Adipocyte (in vitro differentiated cells): ENCODE measurements around the gene MINDY4B.
"Not testable (repeated sequence)": the region's sequence is repeated elsewhere in the genome, so short reads cannot be mapped to it uniquely, and the experiment has no call there.

Source experiments
- DNase-seq: peaks from one replicate; pipeline ENCODE4 v3.0.0-alpha.2; 2015; ENCODE audit warnings: low read depth
- H3K27me3 ChIP-seq: replicated peaks from 2 replicates; pipeline ENCODE4 v1.7.0; 2013; ENCODE audit warnings: mild to moderate bottlenecking, low read length, moderate library complexity; ENCODE audit not compliant: control insufficient read depth, insufficient read depth
- H3K36me3 ChIP-seq: 2 replicates; pipeline ENCODE4 v1.7.0; 2013; ENCODE audit warnings: low read length, mild to moderate bottlenecking, moderate library complexity; ENCODE audit not compliant: control insufficient read depth, insufficient read depth, severe bottlenecking
- H3K4me1 ChIP-seq: 2 replicates; pipeline ENCODE4 v1.7.0; 2013; ENCODE audit warnings: mild to moderate bottlenecking, low read length, moderate library complexity; ENCODE audit not compliant: control insufficient read depth, insufficient read depth
- H3K4me3 ChIP-seq: 2 replicates; pipeline ENCODE4 v1.7.0; 2013; ENCODE audit warnings: mild to moderate bottlenecking, low read length, moderate library complexity
- H3K9ac ChIP-seq: 2 replicates; pipeline ENCODE4 v1.7.0; 2013; ENCODE audit warnings: mild to moderate bottlenecking, low read length, moderate library complexity
- H3K9me3 ChIP-seq: 2 replicates; pipeline ENCODE4 v1.7.0; 2013; ENCODE audit warnings: mild to moderate bottlenecking, low read length, moderate library complexity; ENCODE audit not compliant: control insufficient read depth

MINDY4B gene

DNA sequence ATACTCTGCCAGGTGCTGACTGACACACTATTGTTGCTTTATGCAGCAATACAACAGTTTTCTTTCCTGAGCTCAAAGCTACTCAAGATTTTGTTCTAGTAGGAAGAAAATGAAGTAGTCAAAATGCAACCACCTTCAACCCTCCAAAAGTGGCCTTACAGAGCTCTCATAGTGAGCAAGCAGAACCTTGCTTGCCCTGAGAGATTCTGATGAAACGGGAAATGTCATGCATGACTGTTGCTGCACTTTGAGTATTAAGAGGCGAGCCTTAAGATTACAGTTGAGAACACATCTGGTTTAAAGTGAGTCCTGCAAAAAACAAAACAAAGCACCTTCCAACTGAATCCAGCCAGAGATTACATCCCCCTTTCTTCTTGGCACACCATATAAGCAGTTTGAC, 29.7 kb downstream of the MINDY4B start:
- no peaks in the 10 kb centered on the region for H3K36me3 ChIP-seq
- no peaks in the 10 kb centered on the region for H3K9me3 ChIP-seq
- no peaks in the 10 kb centered on the region for H3K27me3 ChIP-seq
- no peak overlapping the region for H3K4me3 ChIP-seq
- DNase-seq: peak; percentile 33
- peaks cover 43% of the 10 kb centered on the region for H3K4me1 ChIP-seq
- H3K9ac ChIP-seq: no peak overlapping the region

DNA sequence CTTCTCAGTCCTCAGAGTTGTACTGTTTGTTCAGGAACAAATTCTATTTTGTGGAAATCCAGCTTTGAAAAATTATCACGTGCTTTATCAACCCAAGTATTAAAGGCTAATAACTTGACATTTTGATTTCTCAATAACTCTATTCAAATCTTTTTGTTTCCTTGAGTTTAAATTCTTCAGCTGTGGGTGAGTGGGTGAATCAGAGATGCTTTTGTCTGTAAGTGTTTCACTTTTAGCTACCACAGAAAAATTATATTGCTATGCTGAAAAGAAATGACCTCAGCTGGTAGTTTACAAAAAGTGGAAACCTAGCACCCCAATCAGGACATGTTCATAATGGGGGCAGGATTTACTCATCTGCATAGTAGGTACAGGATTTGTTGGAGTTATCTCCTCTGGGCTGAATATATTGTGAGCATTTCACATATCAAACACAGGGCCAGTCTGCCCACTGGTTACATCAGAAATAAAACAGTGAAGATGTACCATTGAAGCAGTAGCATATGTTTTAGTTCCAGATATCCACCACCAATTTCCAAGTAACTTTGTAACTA, 30.5 kb downstream of the MINDY4B start:
- peak; percentile 16 for DNase-seq
- Histone ChIP-seq H3K36me3 (no peaks in the 10 kb centered on the region), H3K27me3 (no peaks in the 10 kb centered on the region), H3K4me1 (peaks cover 46% of the 10 kb centered on the region), H3K9ac (no peak overlapping the region), H3K9me3 (no peaks in the 10 kb centered on the region), H3K4me3 (no peak overlapping the region)

DNA sequence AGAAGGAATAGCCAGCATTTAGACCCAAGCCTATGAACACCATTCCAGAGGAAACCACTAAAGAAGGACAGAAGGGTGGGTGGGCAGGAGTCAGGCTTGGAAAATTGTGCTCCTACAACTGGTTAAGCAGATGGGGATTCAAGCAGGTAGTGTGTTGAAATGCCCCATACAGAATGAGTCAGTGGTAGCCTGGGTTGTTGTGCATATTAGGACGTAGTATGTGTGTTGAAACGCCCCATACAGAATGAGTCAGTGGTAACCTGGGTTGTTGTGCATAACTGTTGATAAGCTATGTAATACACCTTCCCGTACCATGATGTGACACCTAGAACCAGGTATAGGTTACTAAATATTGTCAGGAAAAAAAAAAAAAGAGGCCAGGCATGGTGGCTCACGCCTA, 34.0 kb downstream of the MINDY4B start:
- Histone ChIP-seq H3K4me1 (peaks cover 16% of the 10 kb centered on the region), H3K4me3 (no peak overlapping the region), H3K9me3 (no peaks in the 10 kb centered on the region), H3K36me3 (no peaks in the 10 kb centered on the region), H3K27me3 (no peaks in the 10 kb centered on the region), H3K9ac (no peak overlapping the region)
- no peak for DNase-seq

DNA sequence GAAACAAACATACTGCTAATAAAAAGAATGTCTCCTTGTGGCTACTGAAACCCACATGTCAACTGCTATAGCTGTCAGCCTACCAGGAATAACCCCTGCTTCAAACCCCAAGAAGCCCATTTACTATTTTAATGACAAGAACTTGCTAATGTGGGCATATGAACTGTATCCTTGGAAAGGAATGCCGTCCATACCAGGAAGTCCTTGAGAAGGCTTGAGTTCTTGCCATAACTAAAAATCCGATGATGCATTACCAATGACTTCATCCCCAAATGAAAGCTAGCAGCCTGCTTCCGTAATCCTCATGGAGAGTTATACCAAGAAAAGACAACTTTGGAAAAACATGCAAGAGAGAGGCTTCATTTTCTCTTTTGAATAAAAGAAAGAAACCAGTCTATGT, 34.8 kb downstream of the MINDY4B start:
- H3K27me3 ChIP-seq: no peaks in the 10 kb centered on the region
- no peak overlapping the region for H3K4me3 ChIP-seq
- H3K9ac ChIP-seq: no peak overlapping the region
- peak; percentile 73 for DNase-seq
- H3K9me3 ChIP-seq: no peaks in the 10 kb centered on the region
- no peaks in the 10 kb centered on the region for H3K36me3 ChIP-seq
- H3K4me1 ChIP-seq: peaks cover 8% of the 10 kb centered on the region

DNA sequence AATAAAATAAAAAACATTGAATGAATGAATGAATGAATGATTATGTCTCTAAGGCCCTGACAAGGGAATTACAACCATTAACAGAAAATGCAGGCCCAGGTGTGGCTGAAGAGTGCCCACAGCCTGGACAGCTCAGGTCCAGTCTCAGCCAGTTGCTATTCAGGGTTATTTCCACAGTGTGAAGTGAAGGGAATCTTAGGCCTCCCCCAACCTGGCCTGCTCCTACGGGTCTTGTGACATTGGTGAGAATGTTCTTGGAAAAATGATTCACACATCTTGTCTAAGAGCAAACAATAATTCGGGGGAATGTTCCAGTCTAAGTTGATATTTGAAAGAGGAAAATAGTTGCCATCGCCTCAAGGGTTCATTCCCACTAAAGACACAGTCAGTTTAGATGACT, 37.0 kb downstream of the MINDY4B start:
- H3K9me3 ChIP-seq: no peaks in the 10 kb centered on the region
- H3K36me3 ChIP-seq: no peaks in the 10 kb centered on the region
- peaks cover 6% of the 10 kb centered on the region for H3K4me1 ChIP-seq
- H3K4me3 ChIP-seq: no peak overlapping the region
- no peak for DNase-seq
- H3K9ac ChIP-seq: no peak overlapping the region
- no peaks in the 10 kb centered on the region for H3K27me3 ChIP-seq

DNA sequence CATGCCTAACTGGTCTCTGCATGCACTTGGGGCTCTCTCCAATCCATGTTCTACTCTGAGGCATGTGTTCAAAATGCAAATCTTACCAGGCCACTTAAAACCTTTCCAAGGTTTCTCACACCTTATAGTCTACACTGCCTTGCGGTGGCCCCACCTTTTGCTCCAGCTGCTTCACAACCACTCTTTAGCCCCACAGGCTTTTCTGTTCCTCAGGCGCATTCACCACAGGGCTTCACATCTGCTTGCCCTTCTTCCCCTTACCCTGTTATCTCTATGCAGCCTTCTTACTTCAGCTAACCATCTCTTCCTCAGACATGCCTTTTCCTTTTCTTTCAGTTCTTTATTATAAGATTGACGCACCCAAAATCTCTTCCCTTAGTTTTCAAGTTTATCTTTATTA, 37.8 kb downstream of the MINDY4B start:
- H3K9me3 ChIP-seq: no peaks in the 10 kb centered on the region
- peaks cover 6% of the 10 kb centered on the region for H3K4me1 ChIP-seq
- DNase-seq: no peak
- H3K4me3 ChIP-seq: no peak overlapping the region
- H3K27me3 ChIP-seq: no peaks in the 10 kb centered on the region
- H3K36me3 ChIP-seq: no peaks in the 10 kb centered on the region
- no peak overlapping the region for H3K9ac ChIP-seq

DNA sequence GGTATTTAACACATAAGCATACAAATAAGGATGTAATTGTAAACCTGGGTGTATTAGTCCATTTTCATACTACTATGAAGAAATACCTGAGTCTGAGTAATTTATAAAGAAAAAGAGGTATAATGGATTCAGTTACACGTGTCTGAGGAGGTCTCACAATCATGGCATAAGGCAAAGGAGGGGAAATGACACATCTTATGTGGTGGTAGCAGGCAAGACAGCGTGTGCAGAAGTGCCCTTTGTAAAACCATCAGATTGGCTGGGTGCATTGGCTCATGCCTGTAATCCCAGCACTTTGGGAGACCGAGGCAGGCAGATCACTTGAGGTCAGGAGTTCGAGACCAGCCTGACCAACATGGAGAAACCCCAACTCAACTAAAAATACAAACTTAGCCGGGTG, 41.3 kb downstream of the MINDY4B start:
- H3K36me3 ChIP-seq, H3K4me1 ChIP-seq, H3K4me3 ChIP-seq, DNase-seq, H3K27me3 ChIP-seq, H3K9me3 ChIP-seq, H3K9ac ChIP-seq: not testable (repeated sequence)

DNA sequence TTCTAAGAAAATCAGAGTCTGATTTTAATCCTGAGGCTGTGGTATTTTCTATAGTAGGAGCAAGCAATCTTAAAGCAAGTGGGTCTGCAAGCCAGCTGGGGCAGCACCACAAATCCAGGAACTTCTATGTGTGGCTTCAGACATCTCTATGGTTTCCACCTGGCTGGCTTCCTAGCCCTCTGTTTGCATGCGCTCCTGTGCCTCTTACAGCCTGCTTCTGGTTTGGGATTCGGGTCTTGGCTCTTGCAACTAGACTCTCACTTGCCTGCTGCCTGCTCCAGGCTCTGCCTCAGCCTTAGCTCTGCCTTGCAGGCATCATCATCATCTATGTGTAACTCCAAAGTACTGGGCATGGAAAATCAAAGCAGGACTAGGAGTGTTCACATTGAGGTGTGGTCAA, 43.4 kb downstream of the MINDY4B start:
- Histone ChIP-seq H3K36me3 (no peaks in the 10 kb centered on the region), H3K4me3 (no peak overlapping the region), H3K9me3 (no peaks in the 10 kb centered on the region), H3K4me1 (no peaks in the 10 kb centered on the region), H3K27me3 (peaks cover 2% of the 10 kb centered on the region), H3K9ac (no peak overlapping the region)
- DNase-seq: no peak

DNA sequence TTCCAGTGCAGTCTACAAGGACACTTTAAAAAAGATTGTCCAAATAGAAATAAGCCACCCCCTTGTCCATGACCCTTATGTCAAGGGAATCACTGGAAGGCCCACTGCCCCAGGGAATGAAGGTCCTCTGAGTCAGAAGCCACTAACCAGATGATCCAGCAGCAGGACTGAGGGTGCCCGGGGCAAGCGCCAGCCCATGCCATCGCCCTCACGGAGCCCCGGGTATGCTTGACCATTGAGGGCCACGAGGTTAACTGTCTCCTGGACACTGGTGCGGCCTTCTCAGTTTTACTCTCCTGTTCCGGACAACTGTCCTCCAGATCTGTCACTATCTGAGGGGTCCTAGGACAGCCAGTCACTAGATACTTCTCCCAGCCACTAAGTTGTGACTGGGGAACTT, 47.3 kb downstream of the MINDY4B start:
- H3K4me1 ChIP-seq, H3K9ac ChIP-seq, H3K27me3 ChIP-seq, DNase-seq, H3K9me3 ChIP-seq, H3K4me3 ChIP-seq, H3K36me3 ChIP-seq: not testable (repeated sequence)

DNA sequence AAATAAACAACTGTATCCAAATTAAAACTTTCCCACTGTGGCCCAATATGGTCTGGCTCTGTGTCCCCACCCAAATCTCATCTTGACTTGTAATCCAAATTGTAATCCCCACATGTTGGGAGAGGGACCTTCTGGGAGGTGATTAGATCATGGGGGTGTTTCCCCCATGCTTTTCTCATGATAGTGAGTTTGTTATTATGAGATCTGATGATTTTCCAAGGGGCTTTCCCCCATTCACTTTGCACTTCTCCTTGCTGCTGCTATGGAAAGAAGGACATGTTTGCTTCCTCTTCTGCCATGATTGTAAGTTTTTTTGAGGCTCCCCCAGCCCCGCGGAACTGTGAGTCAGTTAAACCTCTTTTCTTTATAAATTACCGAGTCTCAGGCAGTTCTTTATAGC, 55.0 kb downstream of the MINDY4B start:
- Histone ChIP-seq H3K27me3 (no peaks in the 10 kb centered on the region), H3K9me3 (peaks cover 12% of the 10 kb centered on the region), H3K36me3 (no peaks in the 10 kb centered on the region), H3K4me3 (no peak overlapping the region), H3K4me1 (no peaks in the 10 kb centered on the region), H3K9ac (no peak overlapping the region)
- DNase-seq: no peak

DNA sequence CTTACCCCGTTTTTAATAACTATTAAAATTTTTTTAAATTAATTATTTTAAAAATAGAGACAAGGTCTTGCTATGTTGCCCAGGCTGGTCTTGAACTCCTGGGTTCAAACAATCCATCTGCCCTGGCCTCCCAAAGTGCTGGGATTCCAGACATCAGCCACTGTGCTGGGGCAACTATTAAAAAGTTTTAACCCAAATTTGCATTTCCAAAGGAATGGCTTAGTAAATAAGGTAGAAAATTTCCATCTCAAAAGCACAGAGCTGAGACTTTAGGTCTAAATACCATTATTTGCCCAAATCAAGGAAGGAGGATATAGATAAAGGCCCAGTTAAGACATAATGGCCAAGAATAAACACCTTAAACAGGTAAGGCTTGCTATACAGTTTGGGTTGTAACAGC, 56.4 kb downstream of the MINDY4B start:
- no peaks in the 10 kb centered on the region for H3K27me3 ChIP-seq
- DNase-seq: no peak
- no peak overlapping the region for H3K9ac ChIP-seq
- no peaks in the 10 kb centered on the region for H3K36me3 ChIP-seq
- H3K9me3 ChIP-seq: peaks cover 12% of the 10 kb centered on the region
- no peaks in the 10 kb centered on the region for H3K4me1 ChIP-seq
- no peak overlapping the region for H3K4me3 ChIP-seq

DNA sequence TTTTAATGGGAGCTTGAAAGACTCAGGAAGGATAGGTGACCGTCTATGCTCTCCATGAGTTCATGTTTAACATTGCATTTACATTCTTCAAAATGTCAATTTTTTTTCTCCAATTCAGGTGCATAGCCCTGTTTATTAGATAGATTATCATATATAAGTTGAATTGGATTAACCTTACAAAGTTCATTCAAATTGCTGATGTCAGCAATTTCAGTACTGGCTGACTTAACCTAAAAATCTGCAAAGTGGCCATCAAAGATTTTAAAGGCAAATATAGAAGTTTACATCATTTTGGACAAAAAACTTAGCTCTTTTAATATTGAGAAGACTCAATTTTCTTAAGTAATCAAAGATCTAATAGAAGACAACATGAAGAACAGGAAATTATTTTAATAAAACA, 57.8 kb downstream of the MINDY4B start:
- Histone ChIP-seq H3K9me3 (peaks cover 12% of the 10 kb centered on the region), H3K27me3 (no peaks in the 10 kb centered on the region), H3K9ac (no peak overlapping the region), H3K4me3 (no peak overlapping the region), H3K36me3 (no peaks in the 10 kb centered on the region), H3K4me1 (no peaks in the 10 kb centered on the region)
- no peak for DNase-seq
